RKO (cell line): ENCODE measurements around the gene GRM4.

Experiments
- DNase-seq: peaks from one replicate; pipeline ENCODE4 v3.0.0-alpha.2; 2016; ENCODE audit warnings: low spot score

The GRM4 gene

DNA sequence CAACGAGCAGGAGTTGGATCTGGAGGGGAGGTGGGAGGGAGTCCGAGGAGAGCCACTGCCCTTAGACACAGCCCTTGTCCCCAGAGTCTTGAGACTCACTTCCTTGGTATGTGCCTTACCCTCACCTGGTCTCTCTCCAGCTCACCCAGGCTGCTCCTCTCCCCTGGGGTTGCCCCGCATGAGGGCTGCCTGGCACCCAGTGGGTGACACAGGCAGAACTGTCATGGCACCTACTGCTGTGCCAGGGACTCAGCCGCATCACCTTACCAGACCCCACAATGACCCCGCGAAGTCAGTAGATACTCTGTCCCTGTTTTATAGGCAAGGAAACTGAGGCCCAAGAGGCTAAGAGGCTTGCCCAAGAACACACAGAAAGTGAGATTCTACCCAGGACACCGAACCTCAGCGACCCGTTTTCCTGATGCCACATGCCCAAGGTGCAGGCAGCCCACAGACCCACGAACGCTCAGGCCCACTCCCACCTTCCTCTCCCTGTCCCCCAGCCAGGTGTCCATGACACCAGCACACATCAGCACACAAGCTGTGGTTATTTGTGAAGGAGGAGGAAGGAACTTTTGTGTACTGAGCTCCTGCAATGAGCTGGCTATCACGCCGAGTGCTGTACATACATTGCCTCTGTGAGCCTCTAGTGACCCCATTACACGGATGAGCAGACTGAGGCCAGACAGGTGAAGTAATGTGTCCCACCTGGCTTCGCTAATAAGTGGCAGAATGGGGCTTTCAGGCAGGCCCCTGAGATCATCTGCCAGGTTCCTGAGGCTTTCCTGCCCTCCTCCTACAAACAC lies 168.1 kb downstream of the GRM4 start:
- DNase-seq, result no peak

GRCh38 chr6:33976437-33977360 lies 169.2 kb downstream of the GRM4 start:
- no peak for DNase-seq

DNA sequence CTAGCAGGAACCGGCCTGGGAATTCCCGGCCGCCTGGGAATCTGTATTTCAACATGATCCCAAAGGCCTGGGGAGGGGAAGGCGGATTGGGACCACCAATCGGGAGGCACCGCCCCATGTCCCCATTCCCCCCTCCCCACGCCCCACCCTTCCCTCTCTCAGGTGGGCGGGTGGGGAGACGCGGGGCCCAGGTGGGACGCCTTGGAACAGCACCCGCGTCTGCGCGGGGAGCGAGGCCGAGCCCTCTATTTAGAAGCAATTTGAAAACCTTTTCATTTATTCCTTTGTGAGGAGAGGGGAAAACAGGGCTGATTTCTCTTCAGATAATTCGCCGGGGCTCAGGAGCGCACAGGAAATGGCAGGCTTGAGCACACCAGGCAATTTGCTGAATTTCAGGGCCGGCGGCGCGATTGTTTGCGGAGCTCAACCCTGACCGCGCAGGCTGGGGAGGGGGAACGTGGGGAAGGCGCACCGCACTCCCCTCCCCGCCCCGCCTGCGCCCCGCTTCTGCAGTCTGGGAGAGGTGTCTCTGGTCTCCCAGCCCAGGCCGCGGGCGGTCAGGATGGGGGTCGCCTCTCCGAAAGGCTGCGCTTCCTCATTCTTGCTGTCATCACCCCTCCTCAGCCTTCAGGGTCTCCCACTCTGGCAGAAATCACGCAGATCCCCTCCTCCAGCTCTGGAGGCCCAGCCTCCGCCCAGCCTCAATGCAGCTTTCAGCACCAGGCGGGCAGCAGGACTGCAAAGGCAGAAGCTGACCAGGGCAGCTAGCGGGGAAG lies 170.0 kb downstream of the GRM4 start:
- no peak for DNase-seq

GRCh38 chr6:33974471-33974870 lies 171.4 kb downstream of the GRM4 start:
- DNase-seq, result no peak

GRCh38 chr6:33974030-33974429 lies 171.9 kb downstream of the GRM4 start:
- DNase-seq, result no peak

DNA sequence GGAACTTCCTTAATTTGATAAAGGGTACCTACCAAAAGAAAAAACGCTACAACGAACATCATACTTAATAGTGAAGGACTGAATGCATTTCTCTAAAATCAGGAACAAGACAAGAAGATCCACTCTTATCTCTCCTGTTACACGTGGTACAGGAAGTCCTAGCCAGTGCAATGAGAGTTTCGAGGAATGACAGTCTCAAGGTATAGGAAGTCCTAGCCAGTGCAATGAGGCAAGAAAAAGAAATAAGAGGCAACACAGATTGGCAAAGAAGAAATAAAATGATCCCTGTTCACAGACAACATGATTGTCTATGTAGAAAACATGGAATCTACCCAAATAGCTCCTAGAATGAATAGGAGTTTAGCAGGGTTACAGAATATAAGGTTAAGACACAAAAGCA lies 174.3 kb downstream of the GRM4 start:
- DNase-seq, result no peak
